ENCODE measurements around the gene EEFSEC.

EEFSEC gene

DNA sequence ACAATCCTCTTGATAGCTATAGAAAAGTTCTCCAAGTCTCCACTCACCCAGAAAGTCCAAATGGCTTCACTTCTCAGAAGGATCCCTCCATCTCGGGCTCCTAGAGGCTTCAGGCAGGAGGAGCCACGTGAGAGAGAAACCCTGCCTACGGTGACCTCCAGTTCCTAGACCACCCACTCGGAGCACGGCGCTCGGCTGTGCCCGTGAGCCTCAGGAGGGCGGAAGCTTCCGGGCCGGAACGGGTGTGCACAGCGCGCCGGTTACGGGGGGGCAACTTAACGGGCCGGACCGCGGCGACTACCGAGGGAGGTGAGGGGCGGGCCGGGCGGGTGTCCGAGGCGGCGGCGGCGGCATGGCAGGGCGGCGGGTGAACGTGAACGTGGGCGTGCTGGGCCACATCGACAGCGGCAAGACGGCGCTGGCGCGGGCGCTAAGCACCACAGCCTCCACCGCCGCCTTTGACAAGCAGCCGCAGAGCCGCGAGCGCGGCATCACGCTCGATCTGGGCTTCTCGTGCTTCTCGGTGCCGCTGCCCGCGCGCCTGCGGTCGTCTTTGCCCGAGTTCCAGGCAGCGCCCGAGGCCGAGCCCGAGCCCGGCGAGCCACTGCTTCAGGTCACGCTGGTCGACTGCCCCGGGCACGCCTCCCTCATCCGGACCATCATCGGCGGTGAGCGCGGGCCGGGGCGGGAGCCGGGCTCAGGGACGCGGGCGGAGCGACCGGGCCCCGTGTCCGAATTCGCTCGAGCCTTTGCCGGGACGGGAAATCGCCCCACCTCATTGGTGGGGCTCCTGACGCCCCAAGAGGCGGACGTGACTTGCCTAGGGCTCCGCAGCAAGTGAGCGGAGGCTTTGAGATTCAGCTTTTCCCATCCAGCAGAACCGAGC lies at the start of gene EEFSEC:
EEFSEC (plus strand) TSS at position 326 of the 886 bp plus-strand sequence; CDS start at position 353, 27 bp downstream.
- DNase-seq = peak; percentile 87

- no peak for DNase-seq
These were observed 45.4 kb upstream of the EEFSEC start for GRCh38 chr3:128107834-128108233.

DNA sequence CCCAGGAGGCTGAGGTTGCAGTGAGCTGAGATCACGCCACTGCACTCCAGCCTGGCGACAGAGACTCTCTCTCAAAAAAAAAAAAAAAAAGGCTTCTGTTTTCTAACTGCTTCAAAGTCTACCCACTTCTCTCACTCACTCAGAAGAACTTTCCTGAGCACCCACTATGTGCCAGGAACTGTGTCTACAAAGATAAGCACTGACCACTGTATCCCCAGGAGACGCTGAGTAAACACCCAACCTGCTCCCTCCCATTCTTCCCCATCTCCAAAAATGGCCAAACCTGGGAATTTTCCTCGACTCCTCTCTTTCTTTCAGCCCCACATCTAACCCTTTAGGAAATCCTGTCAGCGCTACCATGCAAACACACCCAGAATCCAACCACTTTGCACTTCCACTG lies 42.1 kb upstream of the EEFSEC start:
- no peak for DNase-seq

GRCh38 chr3:128112357-128112968 lies 40.8 kb upstream of the EEFSEC start:
- DNase-seq = no peak

- DNase-seq = no peak
These were observed 39.2 kb upstream of the EEFSEC start for GRCh38 chr3:128113817-128114794.

DNA sequence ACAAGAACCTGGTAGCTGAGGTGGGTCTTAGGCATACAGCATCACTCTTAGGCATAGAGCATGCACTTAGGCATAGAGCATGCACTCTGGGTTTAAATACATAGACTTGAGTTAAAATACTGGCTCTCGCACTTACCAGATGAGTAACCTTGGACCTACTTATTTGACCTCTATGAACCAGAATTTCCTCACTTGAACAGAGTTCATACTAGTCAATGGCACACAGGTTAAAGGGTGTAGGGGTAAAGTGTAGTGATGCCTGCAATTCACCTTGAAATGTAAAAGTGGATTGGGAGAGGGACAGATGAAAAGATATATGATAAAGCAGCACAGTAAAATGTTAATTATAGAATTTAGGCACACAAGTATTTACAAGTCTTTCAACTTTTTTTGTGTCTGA lies 31.3 kb upstream of the EEFSEC start:
- DNase-seq = no peak

- DNase-seq = no peak
These were observed 30.1 kb upstream of the EEFSEC start for GRCh38 chr3:128123156-128123537.

- peak; percentile 100 for DNase-seq
These were observed 29.5 kb upstream of the EEFSEC start, which contains the start of gene RUVBL1 for GRCh38 chr3:128123538-128124368. Gene RUVBL1, minus strand, starts transcription at chr3:128123812. Its CDS starts 88 bp downstream, at chr3:128123724.

DNA sequence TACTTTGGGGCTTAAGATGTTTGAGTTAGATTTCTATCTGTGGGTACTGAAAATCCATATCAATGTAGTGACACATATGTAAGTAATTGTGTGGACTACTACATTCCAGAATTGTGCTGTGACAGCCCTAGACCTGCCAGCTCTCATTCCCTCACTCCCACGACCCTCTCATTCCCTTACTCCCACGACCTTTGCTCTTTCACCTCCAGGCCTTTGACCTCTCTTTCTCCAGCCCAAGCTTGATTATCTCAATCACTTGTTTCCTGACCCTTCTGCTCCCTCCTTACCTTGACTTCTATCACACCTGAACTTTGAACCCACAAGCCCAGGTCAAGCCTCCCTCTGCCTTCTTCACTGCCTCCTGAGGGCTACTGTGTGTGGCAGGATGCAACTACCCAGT lies 26.0 kb upstream of the EEFSEC start:
- no peak for DNase-seq

DNA sequence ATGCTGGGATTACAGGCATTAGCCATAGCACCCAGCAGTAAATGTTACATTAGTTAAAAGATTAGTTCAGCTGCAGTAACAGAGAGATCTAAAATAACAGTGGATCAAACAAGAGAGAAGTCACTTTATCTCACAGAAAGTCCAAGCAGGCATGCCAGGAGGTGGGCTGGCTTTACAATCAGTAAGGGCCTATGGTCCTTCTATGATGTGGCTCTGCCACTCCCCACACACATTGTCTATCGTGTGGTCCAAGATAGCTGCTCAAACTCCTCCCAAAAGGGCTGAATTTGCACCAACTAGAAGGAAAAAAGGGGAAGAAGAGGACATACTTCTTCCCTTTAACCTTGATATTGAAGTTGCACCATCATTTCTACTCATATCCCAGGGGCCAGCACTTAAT lies 25.0 kb upstream of the EEFSEC start:
- no peak for DNase-seq

GRCh38 chr3:128131897-128132646 lies 21.2 kb upstream of the EEFSEC start:
- no peak for DNase-seq

GRCh38 chr3:128133273-128133883 lies 19.9 kb upstream of the EEFSEC start:
- DNase-seq = peak; percentile 72

- DNase-seq = no peak
These were observed 9.8 kb upstream of the EEFSEC start for GRCh38 chr3:128143496-128143895.

DNA sequence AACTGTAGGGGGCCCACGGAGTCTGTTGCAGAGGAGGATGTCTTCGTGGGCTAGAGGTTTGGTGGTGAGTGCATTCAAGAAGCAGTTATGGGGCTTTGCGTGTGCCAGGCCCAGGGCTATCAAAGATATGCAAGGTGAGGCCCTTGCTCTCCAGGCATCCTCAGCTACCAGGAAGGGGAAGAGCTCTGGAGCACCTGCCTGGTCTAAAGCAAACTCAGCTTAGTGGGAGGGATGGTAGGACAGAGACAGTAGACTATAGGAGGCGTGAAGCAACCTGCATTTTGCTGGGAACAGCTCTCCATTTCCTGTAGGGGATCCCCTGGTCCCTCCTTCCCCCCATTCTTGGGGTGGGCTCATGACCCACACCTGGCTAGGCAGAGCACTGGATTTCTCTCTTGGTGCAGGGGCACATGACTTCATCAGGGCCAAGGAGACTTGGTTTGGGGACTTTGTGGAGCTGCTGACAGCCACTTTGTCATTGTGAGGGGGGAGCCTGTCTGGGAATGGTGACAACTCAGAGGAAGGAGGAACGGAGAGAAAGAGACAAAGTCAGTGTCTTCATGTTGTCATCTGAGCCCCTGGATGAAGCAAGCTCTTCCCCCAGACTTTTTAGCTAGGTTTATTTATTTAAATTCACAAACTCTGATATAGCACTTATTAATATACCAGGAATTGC lies 8.6 kb upstream of the EEFSEC start:
- DNase-seq = peak; percentile 65

DNA sequence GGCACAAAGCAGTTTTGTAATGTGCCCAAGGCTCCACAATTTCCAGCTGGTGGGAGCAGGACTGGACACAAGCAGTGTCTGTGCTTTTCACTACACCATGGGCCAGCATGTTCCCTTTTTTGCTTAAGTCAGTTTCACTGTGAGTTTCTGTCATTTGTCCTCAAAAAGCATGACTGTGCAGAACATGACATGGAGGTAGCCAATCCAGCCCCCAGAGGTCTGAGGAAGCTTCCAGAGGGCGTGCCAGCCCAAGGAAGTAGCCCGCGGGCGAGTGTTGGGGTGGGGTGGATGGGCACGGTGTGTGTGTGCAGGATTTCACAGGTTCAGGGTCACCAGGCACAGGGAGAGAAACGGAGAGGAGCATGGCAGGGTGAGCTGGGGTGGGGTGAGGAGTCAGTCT lies 8.0 kb upstream of the EEFSEC start:
- DNase-seq = no peak

GRCh38 chr3:128146201-128146600 lies 7.1 kb upstream of the EEFSEC start:
- no peak for DNase-seq

DNA sequence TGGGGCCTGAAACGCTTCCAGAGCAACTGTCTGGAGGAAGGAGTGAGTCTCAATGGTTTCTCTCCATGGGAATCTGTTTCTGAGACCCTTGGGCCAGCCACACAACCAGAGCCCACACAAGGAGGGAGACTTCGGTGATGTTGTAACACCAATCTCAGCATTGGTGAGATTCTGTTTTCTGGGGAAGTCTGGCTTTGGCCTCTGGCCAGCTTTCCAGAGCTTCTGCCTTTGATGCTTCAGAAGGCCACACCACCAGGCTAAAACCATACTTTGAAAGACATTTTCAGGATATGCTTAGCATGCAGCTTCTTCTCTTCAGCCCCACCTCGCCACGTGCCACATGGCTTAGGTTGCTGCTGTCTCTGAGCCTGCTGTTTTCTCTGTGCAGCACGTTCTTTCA lies 3.6 kb upstream of the EEFSEC start:
- no peak for DNase-seq

- DNase-seq = no peak
These were observed 1.5 kb upstream of the EEFSEC start for GRCh38 chr3:128151758-128152274.

GRCh38 chr3:128152419-128153155 lies 694 bp upstream of the EEFSEC start:
- DNase-seq = peak; percentile 86

Measured in NCI-H146 (cell line).